ENCODE data around the gene TMEM115.

GRCh38 chr3:50354186-50354764 lies 5.0 kb downstream of the TMEM115 start:
- TF ChIP-seq, protein P1, sequence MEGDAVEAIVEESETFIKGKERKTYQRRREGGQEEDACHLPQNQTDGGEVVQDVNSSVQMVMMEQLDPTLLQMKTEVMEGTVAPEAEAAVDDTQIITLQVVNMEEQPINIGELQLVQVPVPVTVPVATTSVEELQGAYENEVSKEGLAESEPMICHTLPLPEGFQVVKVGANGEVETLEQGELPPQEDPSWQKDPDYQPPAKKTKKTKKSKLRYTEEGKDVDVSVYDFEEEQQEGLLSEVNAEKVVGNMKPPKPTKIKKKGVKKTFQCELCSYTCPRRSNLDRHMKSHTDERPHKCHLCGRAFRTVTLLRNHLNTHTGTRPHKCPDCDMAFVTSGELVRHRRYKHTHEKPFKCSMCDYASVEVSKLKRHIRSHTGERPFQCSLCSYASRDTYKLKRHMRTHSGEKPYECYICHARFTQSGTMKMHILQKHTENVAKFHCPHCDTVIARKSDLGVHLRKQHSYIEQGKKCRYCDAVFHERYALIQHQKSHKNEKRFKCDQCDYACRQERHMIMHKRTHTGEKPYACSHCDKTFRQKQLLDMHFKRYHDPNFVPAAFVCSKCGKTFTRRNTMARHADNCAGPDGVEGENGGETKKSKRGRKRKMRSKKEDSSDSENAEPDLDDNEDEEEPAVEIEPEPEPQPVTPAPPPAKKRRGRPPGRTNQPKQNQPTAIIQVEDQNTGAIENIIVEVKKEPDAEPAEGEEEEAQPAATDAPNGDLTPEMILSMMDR (IDR thresholded peaks at IDR 0.05) = no peak
- TF ChIP-seq EP300 (IDR thresholded peaks at IDR 0.05) = no peak
- TF ChIP-seq POLR2A (IDR thresholded peaks at IDR 0.05) = no peak

Measured in tibial nerve (tissue), 4 donors.